H1 (cell line): Measurements from ENCODE around the gene AHI1. TPM values are rescaled to one million over a fixed set of nuclear protein-coding genes. Genes with fewer than 3 reads are reported as not detected.

Source experiments
- CTCF ChIA-PET: fragments of 300-600 bp; sonication (Branson Sonifier 250); formaldehyde crosslinking; loops from one replicate; lab custom pipeline; 2021; ENCODE audit not compliant: partially characterized antibody; lab: Charles Lee
- POLR2A ChIA-PET: fragments of 300-600 bp; sonication (Branson Sonifier 250); formaldehyde crosslinking; loops from one replicate; lab custom pipeline; 2021; ENCODE audit warnings: inconsistent platforms; ENCODE audit not compliant: partially characterized antibody; lab: Charles Lee
- DNase-seq, 2 experiments: peaks; one replicate each; pipeline versions ENCODE4 v3.0.0 to v3.0.0-alpha.2; 2010 to 2022; ENCODE audit warnings: low spot score in 2 of 2, low read depth in 1 of 2, mixed read lengths in 1 of 2
- FAIRE-seq: peaks from 2 replicates; lab custom pipeline; 2011; peaks lifted over from hg19 to GRCh38; lab: Jason Lieb, UNC
- H2AFZ ChIP-seq: 2 replicates; pipeline ENCODE4 v1.8.1; 2012; ENCODE audit warnings: low read length, inconsistent platforms
- H2AK5ac ChIP-seq: 2 replicates; pipeline ENCODE4 v1.6.1; 2013; ENCODE audit warnings: low read depth, low read length
- H2BK120ac ChIP-seq: replicated peaks from 2 replicates; pipeline ENCODE3; 2013; ENCODE audit warnings: low read depth, low read length, inconsistent platforms
- H2BK12ac ChIP-seq: 2 replicates; pipeline ENCODE4 v1.6.1; 2013; ENCODE audit warnings: low read depth, low read length
- H2BK15ac ChIP-seq: 2 replicates; pipeline ENCODE4 v1.6.1; 2013; ENCODE audit warnings: low read length
- H2BK20ac ChIP-seq: 2 replicates; pipeline ENCODE4 v1.6.1; 2013; ENCODE audit warnings: low read length
- H2BK5ac ChIP-seq: 2 replicates; pipeline ENCODE4 v1.6.1; 2013; ENCODE audit warnings: low read depth, low read length
- H3K14ac ChIP-seq: 2 replicates; pipeline ENCODE4 v1.6.1; 2013; ENCODE audit warnings: inconsistent platforms; ENCODE audit not compliant: insufficient read length
- H3K18ac ChIP-seq: 2 replicates; pipeline ENCODE4 v1.6.1; 2013; ENCODE audit warnings: low read length; ENCODE audit errors: extremely low read depth
- H3K23ac ChIP-seq: 2 replicates; pipeline ENCODE4 v1.6.1; 2013; ENCODE audit warnings: inconsistent platforms; ENCODE audit not compliant: insufficient read length
- H3K23me2 ChIP-seq: 2 replicates; pipeline ENCODE4 v1.6.1; 2013; ENCODE audit warnings: low read depth, low read length
- H3K27ac ChIP-seq: 2 replicates; pipeline ENCODE4 v1.6.1; 2011; ENCODE audit warnings: low read depth, low read length, inconsistent platforms
- H3K27me3 ChIP-seq, 4 experiments: replicated peaks in 1 of 4; 1 replicate in 1 of 4; 2 replicates in 3 of 4; pipeline versions ENCODE4 v1.6.1 to v1.8.1; 2011 to 2013; ENCODE audit warnings: low read length in 3 of 4, mild to moderate bottlenecking in 3 of 4, inconsistent platforms in 2 of 4, mixed read lengths in 2 of 4, moderate library complexity in 1 of 4; ENCODE audit not compliant: control insufficient read depth in 3 of 4, insufficient read depth in 3 of 4; ENCODE audit errors: extremely low read depth in 1 of 4
- H3K36me3 ChIP-seq, 4 experiments: 2 replicates each; pipeline versions ENCODE4 v1.6.1 to v1.8.1; 2011 to 2013; ENCODE audit warnings: mild to moderate bottlenecking in 4 of 4, low read length in 3 of 4, moderate library complexity in 2 of 4, control low read depth in 1 of 4, inconsistent platforms in 1 of 4; ENCODE audit not compliant: insufficient read depth in 4 of 4, control insufficient read depth in 2 of 4
- H3K4ac ChIP-seq: replicated peaks from 2 replicates; pipeline ENCODE3; 2013; ENCODE audit warnings: low read length, low read depth, mixed read lengths, inconsistent platforms; ENCODE audit not compliant: insufficient read length
- H3K4me1 ChIP-seq, 4 experiments: replicated peaks in 1 of 4; 1 replicate in 1 of 4; 2 replicates in 3 of 4; pipeline versions ENCODE4 v1.6.1 to v1.8.1; 2011 to 2013; ENCODE audit warnings: low read length in 3 of 4, inconsistent platforms in 2 of 4, mixed read lengths in 1 of 4; ENCODE audit not compliant: insufficient read depth in 4 of 4, control insufficient read depth in 3 of 4
- H3K4me2 ChIP-seq, 2 experiments: 2 replicates each; pipeline versions ENCODE4 v1.6.1 to v1.8.1; 2011 to 2013; ENCODE audit warnings: low read depth in 2 of 2, low read length in 2 of 2, control low read depth in 1 of 2, inconsistent platforms in 1 of 2, mild to moderate bottlenecking in 1 of 2; ENCODE audit not compliant: insufficient read depth in 1 of 2
- H3K4me3 ChIP-seq, 4 experiments: fragments of 200-600, 300-600 bp in 1 of 4; sonication (generic), shearing (Covaris generic), sonication (Bioruptor Twin) in 1 of 4; 2 replicates each; pipeline versions ENCODE4 v1.5.1 to v1.8.1; 2011 to 2016; ENCODE audit warnings: low read length in 4 of 4, low read depth in 3 of 4, control low read depth in 2 of 4, inconsistent platforms in 2 of 4, mild to moderate bottlenecking in 2 of 4, mixed read lengths in 1 of 4, moderate library complexity in 1 of 4; ENCODE audit not compliant: insufficient read depth in 2 of 4; ENCODE audit errors: extremely low read depth in 1 of 4
- H3K56ac ChIP-seq: replicated peaks from 2 replicates; pipeline ENCODE3; 2013; ENCODE audit warnings: low read depth, mild to moderate bottlenecking, mixed read lengths, low read length, inconsistent platforms; ENCODE audit not compliant: insufficient read length
- H3K79me1 ChIP-seq: 2 replicates; pipeline ENCODE4 v1.6.1; 2013; ENCODE audit warnings: low read depth, low read length, control low read depth
- H3K79me2 ChIP-seq, 2 experiments: 2 replicates each; pipeline versions ENCODE4 v1.6.1 to v1.8.1; 2012 to 2013; ENCODE audit warnings: low read length in 2 of 2, mild to moderate bottlenecking in 2 of 2, inconsistent platforms in 1 of 2; ENCODE audit not compliant: insufficient read depth in 2 of 2, control insufficient read depth in 1 of 2
- H3K9ac ChIP-seq, 4 experiments: replicated peaks in 1 of 4; 1 replicate in 1 of 4; 2 replicates in 3 of 4; pipeline versions ENCODE4 v1.6.1 to v1.8.1; 2011 to 2013; ENCODE audit warnings: low read depth in 3 of 4, low read length in 3 of 4, control low read depth in 2 of 4, mild to moderate bottlenecking in 2 of 4, moderate library complexity in 2 of 4, inconsistent platforms in 1 of 4; ENCODE audit errors: extremely low read depth in 1 of 4
- H3K9me3 ChIP-seq, 2 experiments: 2 replicates each; pipeline versions ENCODE4 v1.6.1 to v1.8.1; 2012 to 2013; ENCODE audit warnings: mild to moderate bottlenecking in 2 of 2, moderate library complexity in 2 of 2, control low read depth in 1 of 2, inconsistent platforms in 1 of 2, low read depth in 1 of 2, low read length in 1 of 2, mixed read lengths in 1 of 2; ENCODE audit not compliant: insufficient read depth in 2 of 2
- H4K20me1 ChIP-seq, 2 experiments: replicated peaks in 1 of 2; 2 replicates each; pipeline versions ENCODE3 to v1.8.1; 2011 to 2013; ENCODE audit warnings: inconsistent platforms in 2 of 2, low read length in 2 of 2, mild to moderate bottlenecking in 1 of 2; ENCODE audit not compliant: insufficient read depth in 2 of 2, control insufficient read depth in 1 of 2
- H4K5ac ChIP-seq: 2 replicates; pipeline ENCODE4 v1.6.1; 2013; ENCODE audit warnings: low read length, low read depth, mixed read lengths, inconsistent platforms; ENCODE audit not compliant: insufficient read length
- H4K8ac ChIP-seq: 2 replicates; pipeline ENCODE4 v1.8.0; 2013; ENCODE audit warnings: mild to moderate bottlenecking, moderate library complexity, low read length, inconsistent platforms; ENCODE audit not compliant: insufficient read depth; ENCODE audit errors: extremely low read depth
- H4K91ac ChIP-seq: replicated peaks from 2 replicates; pipeline ENCODE3; 2013; ENCODE audit warnings: low read length, mixed read lengths, inconsistent platforms; ENCODE audit not compliant: insufficient read length
- ATF3 ChIP-seq: IDR thresholded peaks from 2 replicates; pipeline ENCODE4 v1.6.1; 2011; ENCODE audit warnings: low read depth, mild to moderate bottlenecking, low read length; ENCODE audit not compliant: insufficient read depth
- CEBPB ChIP-seq: IDR thresholded peaks from 2 replicates; pipeline ENCODE4 v1.6.1; 2012; ENCODE audit warnings: low read depth, low read length
- CHD1 ChIP-seq: IDR thresholded peaks from 2 replicates; pipeline ENCODE4 v1.6.1; 2012; ENCODE audit warnings: low read depth, low read length, improper control_type of control experiment
- CREB1 ChIP-seq: IDR thresholded peaks from 2 replicates; pipeline ENCODE4 v1.6.1; 2012; ENCODE audit warnings: inconsistent platforms
- FOSL1 ChIP-seq: IDR thresholded peaks from 2 replicates; pipeline ENCODE4 v1.6.1; 2011; ENCODE audit warnings: mild to moderate bottlenecking, low read depth, low read length, moderate library complexity; ENCODE audit not compliant: insufficient read depth
- HDAC6 ChIP-seq: IDR thresholded peaks from one replicate; pipeline ENCODE4 v1.7.1; 2012; ENCODE audit warnings: low read depth, mild to moderate bottlenecking, inconsistent platforms, low read length, moderate library complexity
- KDM1A ChIP-seq: fragments of 200-600, 300-600 bp; sonication (generic); IDR thresholded peaks from 2 replicates; pipeline ENCODE4 v1.7.1; 2016; ENCODE audit warnings: mild to moderate bottlenecking, low read length, borderline replicate concordance
- NRF1 ChIP-seq: IDR thresholded peaks from 2 replicates; pipeline ENCODE4 v1.6.1; 2011; ENCODE audit warnings: mild to moderate bottlenecking, low read depth, low read length, improper control_type of control experiment
- POLR2AphosphoS5 ChIP-seq: IDR thresholded peaks from 2 replicates; pipeline ENCODE4 v1.6.1; 2011; ENCODE audit warnings: low read depth, low read length
- RFX5 ChIP-seq: IDR thresholded peaks from 2 replicates; pipeline ENCODE4 v1.6.1; 2011; ENCODE audit warnings: low read depth, low read length, improper control_type of control experiment, borderline replicate concordance
- SP2 ChIP-seq: IDR thresholded peaks from 2 replicates; pipeline ENCODE4 v1.6.1; 2012; ENCODE audit warnings: mild to moderate bottlenecking, low read length, inconsistent platforms
- WGBS, 2 experiments: shearing (Covaris generic) in 1 of 2; methylation state at CpG; one replicate each; pipeline versions ENCODE4 v1.1.6 to v1.1.7; 2013 to 2015; ENCODE audit warnings: low lambda C conversion rate in 2 of 2, mixed read lengths in 2 of 2, inconsistent platforms in 1 of 2, low coverage in 1 of 2, missing lambda C conversion rate in 1 of 2; ENCODE audit not compliant: insufficient replicate concordance in 2 of 2, insufficient coverage in 1 of 2, insufficient read length in 1 of 2; ENCODE audit errors: extremely low coverage in 1 of 2, missing lambda C conversion rate in 1 of 2; 5-methylcytosine and 5-hydroxymethylcytosine counted together
- polyA plus RNA-seq, 7 experiments: library from polyadenylated mRNA; depleted of rRNA in 3 of 7; stranded (reverse) in 5 of 7; unstranded in 2 of 7; fragments of >200 nt in 5 of 7; fragments of 200-250 nt in 2 of 7; gene quantifications; 1 replicate in 5 of 7; 2 replicates in 1 of 7; 4 replicates in 1 of 7; pipeline versions ENCODE4 v1.2.1 to v1.2.3, GENCODE V29; 2011 to 2013; ENCODE audit warnings: missing spikeins in 2 of 7, mixed read lengths in 2 of 7
- total RNA-seq: library from RNA; stranded (reverse); fragmentation: NEBNext Ultra II Directional; extraction: Animal tissue kit (Norgen Biotek cat#: 25700); gene quantifications from 2 replicates; pipeline ENCODE4 v1.2.1, GENCODE V29; 2021

AHI1 gene
- total and polyA plus RNA-seq, 2 of the 8 experiments (the other 6 are each of a cell fraction or from before 2014, with no cell fraction given): 4.2 to 19.6 TPM

DNA sequence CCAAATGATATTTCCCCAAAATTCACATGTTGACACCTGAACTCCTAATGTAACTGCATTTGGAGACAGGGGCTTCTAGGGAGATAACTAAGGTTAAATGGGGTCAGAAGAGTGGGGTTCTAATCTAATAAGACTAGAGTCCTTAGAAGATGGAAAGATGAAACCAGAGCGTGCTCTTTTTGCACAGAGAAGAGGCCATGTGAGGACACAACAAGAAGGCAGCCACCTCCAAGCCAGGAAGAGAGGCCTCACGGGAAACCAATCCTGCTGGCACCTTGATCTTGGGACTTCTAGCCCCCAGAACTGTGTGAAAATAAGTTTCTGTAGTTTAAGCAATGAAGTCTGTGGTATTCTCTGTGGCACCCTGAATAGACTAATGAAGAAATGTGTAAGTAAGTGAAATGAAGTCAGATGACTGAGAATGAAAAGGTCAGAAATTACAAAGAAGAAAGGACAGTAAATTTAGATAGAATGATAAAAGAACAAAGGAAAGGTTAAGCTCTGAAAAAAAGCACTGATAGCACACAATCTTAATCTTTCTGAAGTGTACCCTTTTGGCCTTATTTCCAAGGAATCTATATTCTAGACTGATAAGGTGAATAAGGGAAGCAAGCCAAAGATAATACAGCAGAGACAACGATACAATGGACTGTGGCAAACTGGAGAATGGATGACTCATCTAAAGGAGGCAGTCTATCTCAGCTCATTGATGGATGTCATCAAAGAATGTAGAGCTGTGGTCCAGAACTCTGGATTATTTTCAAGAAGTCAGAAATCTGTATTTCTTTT, 206.1 kb downstream of the AHI1 start:
- Histone ChIP-seq H3K9ac (no peak overlapping the region), H3K36me3 (no peaks in the 10 kb centered on the region), H4K8ac (no peak overlapping the region), H2BK120ac (no peak overlapping the region)
- TF ChIP-seq POLR2AphosphoS5 (no peak), SP2 (no peak), CHD1 (no peak), RFX5 (no peak), CEBPB (no peak), CREB1 (no peak), ATF3 (no peak), HDAC6 (no peak), NRF1 (no peak), KDM1A (no peak), FOSL1 (no peak)
- TF ChIP-seq, all 59 proteins: peak for 0
- H4K20me1 ChIP-seq: no peaks in the 10 kb centered on the region
- no peaks in the 10 kb centered on the region for H3K27me3 ChIP-seq
- no peak overlapping the region for H4K5ac ChIP-seq
- no peak overlapping the region for H2AK5ac ChIP-seq
- H3K14ac ChIP-seq: no peak overlapping the region
- no peak for FAIRE-seq
- WGBS, 2 experiments: 100% methylated on average over 3 of the region's 3 CpGs; no CpG with 5 or more reads in 1 of the 2 experiments
- no peak overlapping the region for H2BK15ac ChIP-seq
- ChIA-PET POLR2A (no interaction called here), CTCF (interaction anchor here (0.7 to 1.1 kb wide), 2 partner anchors 77 to 108 kb away, joined by 3 to 5 read pairs; no protein-coding TSS in a partner anchor)
- no peaks in the 10 kb centered on the region for H3K79me2 ChIP-seq
- no peak overlapping the region for H3K18ac ChIP-seq
- H3K79me1 ChIP-seq: no peaks in the 10 kb centered on the region
- no peak overlapping the region for H4K91ac ChIP-seq
- H2BK5ac ChIP-seq: no peak overlapping the region
- H3K23ac ChIP-seq: no peak overlapping the region
- H3K56ac ChIP-seq: no peak overlapping the region
- H3K27ac ChIP-seq: no peak overlapping the region
- H3K4ac ChIP-seq: no peak overlapping the region
- no peaks in the 10 kb centered on the region for H3K9me3 ChIP-seq
- H3K23me2 ChIP-seq: no peaks in the 10 kb centered on the region
- no peak for DNase-seq
- H3K4me3 ChIP-seq: no peak overlapping the region
- H2AFZ ChIP-seq: no peak overlapping the region
- no peak overlapping the region for H3K4me2 ChIP-seq
- no peak overlapping the region for H2BK20ac ChIP-seq
- H2BK12ac ChIP-seq: no peak overlapping the region
- H3K4me1 ChIP-seq: no peaks in the 10 kb centered on the region
